Measurements from ENCODE around the gene EEF1G.

GRCh38 chr11:62538470-62539237 lies 35.0 kb downstream of the EEF1G start:
- TF ChIP-seq, protein P1, sequence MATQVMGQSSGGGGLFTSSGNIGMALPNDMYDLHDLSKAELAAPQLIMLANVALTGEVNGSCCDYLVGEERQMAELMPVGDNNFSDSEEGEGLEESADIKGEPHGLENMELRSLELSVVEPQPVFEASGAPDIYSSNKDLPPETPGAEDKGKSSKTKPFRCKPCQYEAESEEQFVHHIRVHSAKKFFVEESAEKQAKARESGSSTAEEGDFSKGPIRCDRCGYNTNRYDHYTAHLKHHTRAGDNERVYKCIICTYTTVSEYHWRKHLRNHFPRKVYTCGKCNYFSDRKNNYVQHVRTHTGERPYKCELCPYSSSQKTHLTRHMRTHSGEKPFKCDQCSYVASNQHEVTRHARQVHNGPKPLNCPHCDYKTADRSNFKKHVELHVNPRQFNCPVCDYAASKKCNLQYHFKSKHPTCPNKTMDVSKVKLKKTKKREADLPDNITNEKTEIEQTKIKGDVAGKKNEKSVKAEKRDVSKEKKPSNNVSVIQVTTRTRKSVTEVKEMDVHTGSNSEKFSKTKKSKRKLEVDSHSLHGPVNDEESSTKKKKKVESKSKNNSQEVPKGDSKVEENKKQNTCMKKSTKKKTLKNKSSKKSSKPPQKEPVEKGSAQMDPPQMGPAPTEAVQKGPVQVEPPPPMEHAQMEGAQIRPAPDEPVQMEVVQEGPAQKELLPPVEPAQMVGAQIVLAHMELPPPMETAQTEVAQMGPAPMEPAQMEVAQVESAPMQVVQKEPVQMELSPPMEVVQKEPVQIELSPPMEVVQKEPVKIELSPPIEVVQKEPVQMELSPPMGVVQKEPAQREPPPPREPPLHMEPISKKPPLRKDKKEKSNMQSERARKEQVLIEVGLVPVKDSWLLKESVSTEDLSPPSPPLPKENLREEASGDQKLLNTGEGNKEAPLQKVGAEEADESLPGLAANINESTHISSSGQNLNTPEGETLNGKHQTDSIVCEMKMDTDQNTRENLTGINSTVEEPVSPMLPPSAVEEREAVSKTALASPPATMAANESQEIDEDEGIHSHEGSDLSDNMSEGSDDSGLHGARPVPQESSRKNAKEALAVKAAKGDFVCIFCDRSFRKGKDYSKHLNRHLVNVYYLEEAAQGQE (IDR thresholded peaks at IDR 0.05; ENCODE audit: low read depth) = no peak
- TF ChIP-seq EP300 (IDR thresholded peaks at IDR 0.05; ENCODE audit: borderline replicate concordance) = no peak
- no peak for TF ChIP-seq RAD21 (IDR thresholded peaks at IDR 0.05; ENCODE audit: low read depth)
- no peak for TF ChIP-seq YY1 (IDR thresholded peaks at IDR 0.05; ENCODE audit: low read depth)
- no peak for TF ChIP-seq NFIC (IDR thresholded peaks at IDR 0.05)

Data from Ishikawa (cell line).